A549 (cell line): ENCODE data around the gene PDE6G. TPM values are rescaled to one million over a fixed set of nuclear protein-coding genes. Genes with fewer than 3 reads are reported as not detected.

Experiments used
- ATAC-seq, 2 experiments: fragments of 200-7000 bp in 1 of 2; fragments of >200 bp in 1 of 2; cut with Nextera tagmentation in 1 of 2; cut with Tn5 transposase in 1 of 2; 3 replicates each; pipeline versions ENCODE4 v1.8.0 to v1.9.1; 2018 to 2020; ENCODE audit warnings: mild to moderate bottlenecking in 1 of 2, moderate library complexity in 1 of 2
- CTCF ChIA-PET: fragments of 300-600 bp; sonication (Branson Sonifier 250); formaldehyde crosslinking; extraction: SDS; loops from one replicate; lab custom pipeline; 2021; ENCODE audit warnings: antibody characterized with exemption, inconsistent platforms; lab: Yijun Ruan, JAX
- POLR2A ChIA-PET: fragments of 350-600 bp; formaldehyde crosslinking; extraction: SDS; loops from one replicate; lab custom pipeline; 2021; ENCODE audit warnings: antibody characterized with exemption, inconsistent platforms; lab: Yijun Ruan, JAX
- DNase-seq, 2 experiments: peaks; one replicate each; pipeline versions ENCODE4 v3.0.0 to v3.0.0-alpha.2; 2011 to 2016; ENCODE audit warnings: low read depth in 1 of 2, low spot score in 1 of 2
- FAIRE-seq: peaks from 2 replicates; lab custom pipeline; 2011; peaks lifted over from hg19 to GRCh38; lab: Jason Lieb, UNC
- H3K27ac ChIP-seq, 2 experiments: fragments of >200 bp; sonication (Bioruptor Twin); formaldehyde crosslinking; 3 replicates each; pipeline ENCODE4 v1.5.1; 2016 to 2017
- H3K4me1 ChIP-seq: fragments of >200 bp; sonication (Bioruptor Twin); formaldehyde crosslinking; 3 replicates; pipeline ENCODE4 v1.6.1; 2016
- H3K4me2 ChIP-seq: fragments of >200 bp; sonication (Bioruptor Twin); formaldehyde crosslinking; 3 replicates; pipeline ENCODE4 v1.6.1; 2016
- H3K4me3 ChIP-seq: fragments of >200 bp; sonication (Bioruptor Twin); formaldehyde crosslinking; 3 replicates; pipeline ENCODE4 v1.5.1; 2016
- H3K9me3 ChIP-seq: fragments of >200 bp; sonication (Bioruptor Twin); formaldehyde crosslinking; 3 replicates; pipeline ENCODE4 v1.6.1; 2016
- ATOH8 ChIP-seq: fragments of 250-450 bp; sonication (Bioruptor Pico); IDR thresholded peaks from 2 replicates; pipeline ENCODE4 v1.5.0; 2020; ENCODE audit warnings: low read depth, mild to moderate bottlenecking, moderate library complexity
- CEBPB ChIP-seq, 2 experiments: fragments of >200 bp in 1 of 2; sonication (Bioruptor Twin) in 1 of 2; formaldehyde crosslinking in 1 of 2; IDR thresholded peaks; 2 replicates each; pipeline ENCODE4 v1.6.1; 2012 to 2016
- EHF ChIP-seq: fragments of 250-450 bp; sonication (Bioruptor Pico); IDR thresholded peaks from 2 replicates; pipeline ENCODE4 v1.5.0; 2020; ENCODE audit warnings: mild to moderate bottlenecking
- ELK1 ChIP-seq: fragments of 150-350 bp; IDR thresholded peaks from 2 replicates; pipeline ENCODE4 v1.6.1; 2014; ENCODE audit warnings: low read depth, mild to moderate bottlenecking, low read length
- EP300 ChIP-seq, 2 experiments: fragments of >200 bp; sonication (Bioruptor Twin); formaldehyde crosslinking; IDR thresholded peaks; 2 replicates in 1 of 2; 3 replicates in 1 of 2; pipeline ENCODE4 v1.6.1; 2016 to 2017
- HES2 ChIP-seq: fragments of >200 bp; sonication (Bioruptor Twin); formaldehyde crosslinking; IDR thresholded peaks from 2 replicates; pipeline ENCODE4 v1.6.1; 2016
- HOXA7 ChIP-seq: fragments of 250-450 bp; sonication (Bioruptor Pico); IDR thresholded peaks from 2 replicates; pipeline ENCODE4 v1.5.0; 2020; ENCODE audit warnings: mild to moderate bottlenecking, moderate library complexity
- HOXB13 ChIP-seq: fragments of 250-450 bp; sonication (Bioruptor Pico); IDR thresholded peaks from 2 replicates; pipeline ENCODE4 v1.5.0; 2020; ENCODE audit warnings: low read depth, mild to moderate bottlenecking, moderate library complexity
- HOXB5 ChIP-seq: fragments of 250-450 bp; sonication (Bioruptor Pico); IDR thresholded peaks from 2 replicates; pipeline ENCODE4 v1.5.0; 2020; ENCODE audit warnings: mild to moderate bottlenecking, moderate library complexity
- KDM5A ChIP-seq: fragments of 200-600 bp; sonication (generic); IDR thresholded peaks from 2 replicates; pipeline ENCODE4 v1.6.1; 2016; ENCODE audit warnings: antibody characterized with exemption, mild to moderate bottlenecking
- MAFK ChIP-seq: fragments of 450-650 bp; IDR thresholded peaks from 2 replicates; pipeline ENCODE4 v1.6.1; 2014; ENCODE audit not compliant: partially characterized antibody
- MAX ChIP-seq: IDR thresholded peaks from 2 replicates; pipeline ENCODE4 v1.6.1; 2012
- MAZ ChIP-seq: fragments of 150-350 bp; IDR thresholded peaks from 2 replicates; pipeline ENCODE4 v1.6.1; 2014; ENCODE audit warnings: antibody characterized with exemption, low read depth, low read length, borderline replicate concordance
- MYC ChIP-seq: IDR thresholded peaks from 2 replicates; pipeline ENCODE4 v1.6.1; 2012; ENCODE audit warnings: mild to moderate bottlenecking, inconsistent platforms, low read length, improper control_type of control experiment, borderline replicate concordance
- PHF8 ChIP-seq: fragments of 200-600 bp; sonication (generic); IDR thresholded peaks from 2 replicates; pipeline ENCODE4 v1.6.1; 2016; ENCODE audit warnings: low read depth, mild to moderate bottlenecking, antibody characterized with exemption, moderate library complexity, borderline replicate concordance
- POLR2AphosphoS2 ChIP-seq: conservative IDR thresholded peaks from 2 replicates; pipeline ENCODE4 v1.6.1; 2012; ENCODE audit warnings: low read length, improper control_type of control experiment, inconsistent platforms
- RAD21 ChIP-seq, 2 experiments: fragments of >200 bp in 1 of 2; sonication (Bioruptor Twin) in 1 of 2; formaldehyde crosslinking in 1 of 2; IDR thresholded peaks in 1 of 2; conservative IDR thresholded peaks in 1 of 2; 2 replicates in 1 of 2; 3 replicates in 1 of 2; pipeline ENCODE4 v1.6.1; 2012 to 2018; ENCODE audit warnings: inconsistent platforms in 1 of 2
- RCOR1 ChIP-seq: fragments of 150-350 bp; IDR thresholded peaks from 2 replicates; pipeline ENCODE4 v1.6.1; 2014; ENCODE audit warnings: antibody characterized with exemption, low read length, low read depth
- TP53 ChIP-seq: fragments of 250-450 bp; sonication (Bioruptor Pico); IDR thresholded peaks from 2 replicates; pipeline ENCODE4 v1.5.0; 2021; ENCODE audit warnings: mild to moderate bottlenecking, moderate library complexity
- ZC3H11A ChIP-seq: fragments of 450-650 bp; IDR thresholded peaks from 2 replicates; pipeline ENCODE4 v1.6.1; 2014; ENCODE audit warnings: antibody characterized with exemption, mild to moderate bottlenecking
- WGBS: methylation state at CpG from one replicate; pipeline ENCODE4 v1.1.6; 2017; ENCODE audit errors: missing lambda C conversion rate; 5-methylcytosine and 5-hydroxymethylcytosine counted together
- polyA plus RNA-seq, 4 experiments: library from polyadenylated mRNA; depleted of rRNA in 3 of 4; stranded (reverse); fragments of >200 nt; fragmentation: RNase III in 1 of 4; extraction: RNeasy Plus Mini Kit Qiagen cat#74134 plus additional on column Dnase treatment in 1 of 4; gene quantifications; 2 replicates in 3 of 4; 3 replicates in 1 of 4; pipeline ENCODE4 v1.2.3, GENCODE V29; 2011 to 2017

The PDE6G gene
- polyA plus RNA-seq, 2 of the 4 experiments (the other 2 are of a cell fraction), result 1.2 TPM

GRCh38 chr17:81655378-81656117 is 794 bp downstream of the PDE6G start:
- POLR2A ChIA-PET, result interaction anchor here (1.0 to 1.4 kb wide), 2 partner anchors 11 to 19 kb away, joined by 3 read pairs; partner anchors contain the start of genes CCDC137, NPLOC4 and TSPAN10
- WGBS, result 85% methylated on average over 18 of the region's 18 CpGs
- no peak for FAIRE-seq

GRCh38 chr17:81652906-81653771 is 3.2 kb downstream of the PDE6G start:
- no peak overlapping the region for H3K4me3 ChIP-seq
- FAIRE-seq (no peak), DNase-seq (no peak), ATAC-seq (no peak)
- H3K27ac ChIP-seq, result no peak overlapping the region
- H3K4me1 ChIP-seq, result peaks cover 14% of the 10 kb centered on the region
- TF ChIP-seq MAZ, result no peak
- TF ChIP-seq HOXB13 (CRISPR knock-in tag), result no peak
- no peak for TF ChIP-seq KDM5A
- TF ChIP-seq HES2, result no peak
- no peak for TF ChIP-seq MYC
- TF ChIP-seq MAFK, result no peak
- TF ChIP-seq ZC3H11A, result no peak
- TF ChIP-seq RAD21 (conservative IDR thresholded peaks at IDR 0.05 in 1 of 2, IDR thresholded peaks at IDR 0.05 in 1 of 2), result no peak
- no peak for TF ChIP-seq RCOR1
- CTCF ChIA-PET, result interaction anchor here (1.1 to 1.4 kb wide), 2 partner anchors 13 to 53 kb away, joined by 3 to 8 read pairs; no protein-coding TSS in a partner anchor
- no peaks in the 10 kb centered on the region for H3K9me3 ChIP-seq
- no peak overlapping the region for H3K4me2 ChIP-seq
- 85% methylated on average over 27 of the region's 27 CpGs for WGBS
- POLR2A ChIA-PET, result interaction anchor here (1.0 kb wide), 1 partner anchor 13 kb away, joined by 4 read pairs; the partner anchor contains the start of genes CCDC137 and OXLD1

More at GRCh38 chr17:81655378-81656117, 794 bp downstream of the PDE6G start:
- no peak for DNase-seq
- Histone ChIP-seq H3K27ac (peak overlapping the region in 1 of 2 experiments; percentile 2; a peak in 1 of 6 replicates), H3K4me1 (peaks cover 14% of the 10 kb centered on the region), H3K9me3 (no peaks in the 10 kb centered on the region), H3K4me2 (no peak overlapping the region), H3K4me3 (no peak overlapping the region)
- CTCF ChIA-PET, result interaction anchor here (0.8 to 3.4 kb wide), 7 partner anchors 10 to 54 kb away, joined by 3 to 17 read pairs (median 4); no protein-coding TSS in a partner anchor
- peak in 1 of 2 experiments; percentile 4; a peak in 1 of 6 replicates for ATAC-seq
- TF ChIP-seq TP53 (CRISPR knock-in tag), result no peak
- TF ChIP-seq HES2, result no peak
- TF ChIP-seq CEBPB (IDR thresholded peaks at IDR 0.05), result no peak
- no peak for TF ChIP-seq POLR2AphosphoS2
- no peak for TF ChIP-seq HOXA7 (CRISPR knock-in tag)
- no peak for TF ChIP-seq EP300 (IDR thresholded peaks at IDR 0.05)
- TF ChIP-seq HOXB5 (CRISPR knock-in tag), result no peak
- TF ChIP-seq PHF8, result no peak
- no peak for TF ChIP-seq EHF (CRISPR knock-in tag)
- TF ChIP-seq MYC, result no peak
- no peak for TF ChIP-seq MAZ

- DNase-seq (peak; percentile 85 to 92), ATAC-seq (peak; percentile 79 to 90), FAIRE-seq (no peak)
- ChIA-PET CTCF (no interaction called here), POLR2A (no interaction called here)
- 45% methylated on average over 10 of the region's 10 CpGs for WGBS
- Histone ChIP-seq H3K4me1 (peaks cover 14% of the 10 kb centered on the region), H3K4me2 (peak overlapping the region; percentile 56), H3K27ac (peak overlapping the region; percentile 68 to 84), H3K4me3 (no peak overlapping the region), H3K9me3 (no peaks in the 10 kb centered on the region)
- TF ChIP-seq ATOH8 (CRISPR knock-in tag) (no peak), ELK1 (no peak), MAX (peak; percentile 63; the same call in 1 of the 2 replicates)
Measured at GRCh38 chr17:81651692-81652091, 4.7 kb downstream of the PDE6G start.
